GM19023 (cell line): ENCODE measurements around the gene STX7.
A peak's percentile ranks its signal among the peaks of the same experiment; 100 is the strongest.

Experiments used
- ATAC-seq: cut with Tn5 transposase; IDR thresholded peaks from one replicate; pipeline ENCODE4 v1.9.1; 2021; ENCODE audit warnings: mild to moderate bottlenecking, moderate library complexity; ENCODE audit not compliant: unreplicated experiment

The STX7 gene

DNA sequence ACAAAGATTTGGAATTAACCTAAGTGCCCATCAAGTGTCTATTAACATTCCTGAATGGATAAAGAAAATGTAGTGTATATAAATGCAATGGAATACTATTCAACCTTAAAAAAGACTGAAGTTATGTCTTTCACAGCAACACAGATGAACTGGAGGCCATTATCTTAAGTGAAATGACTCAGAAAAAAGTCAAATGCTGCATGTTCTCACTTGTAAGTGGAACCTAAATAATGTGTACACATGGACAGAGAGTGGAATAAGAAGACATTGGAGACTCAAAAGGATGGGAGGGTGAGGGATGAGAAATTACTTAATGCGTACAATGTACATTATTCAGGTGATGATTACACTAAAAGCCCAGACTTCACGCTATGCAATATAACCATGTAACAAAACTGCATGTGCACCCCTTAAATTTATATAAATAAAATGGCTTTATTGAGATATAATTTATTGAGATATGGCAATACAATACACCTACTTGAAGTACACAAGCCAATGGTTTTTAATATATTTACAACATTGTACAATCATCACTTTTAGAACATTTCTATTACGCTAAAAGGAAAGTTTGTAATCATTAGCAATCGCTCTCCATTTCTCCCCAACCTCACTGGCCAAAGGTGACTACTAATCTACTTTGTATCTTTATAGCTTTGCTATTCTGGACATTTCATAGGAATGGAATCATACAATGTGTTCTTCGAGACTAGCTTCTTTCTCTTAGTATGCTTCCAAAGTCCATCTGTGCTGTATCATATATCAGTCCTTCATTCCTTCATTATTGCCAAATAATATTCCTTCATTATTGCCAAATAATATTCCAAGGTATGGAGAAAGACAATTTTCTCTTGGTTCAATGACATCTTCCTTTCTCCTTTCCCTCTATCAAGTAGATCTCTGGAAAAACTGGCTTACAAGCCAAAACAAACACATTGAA is 5.8 kb downstream of the STX7 start:
- ATAC-seq = no peak

DNA sequence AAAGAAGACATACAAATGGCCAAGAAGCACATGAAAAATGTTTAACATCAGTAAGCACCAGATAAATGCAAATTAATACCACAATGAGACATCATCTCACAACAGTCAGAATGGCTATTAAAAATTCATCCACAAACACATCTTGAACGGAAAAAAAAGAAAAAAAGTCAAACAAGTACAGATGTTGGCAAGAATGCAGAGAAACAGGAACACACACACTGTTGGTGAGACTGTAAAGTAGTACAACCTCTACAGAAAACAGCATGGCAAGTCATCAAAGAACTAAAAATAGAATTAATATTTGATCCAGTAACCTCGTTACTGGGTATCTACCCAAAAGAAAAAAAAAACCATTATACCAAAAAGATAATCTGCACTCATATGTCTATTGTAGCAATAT is 6.5 kb downstream of the STX7 start:
- ATAC-seq = no peak

DNA sequence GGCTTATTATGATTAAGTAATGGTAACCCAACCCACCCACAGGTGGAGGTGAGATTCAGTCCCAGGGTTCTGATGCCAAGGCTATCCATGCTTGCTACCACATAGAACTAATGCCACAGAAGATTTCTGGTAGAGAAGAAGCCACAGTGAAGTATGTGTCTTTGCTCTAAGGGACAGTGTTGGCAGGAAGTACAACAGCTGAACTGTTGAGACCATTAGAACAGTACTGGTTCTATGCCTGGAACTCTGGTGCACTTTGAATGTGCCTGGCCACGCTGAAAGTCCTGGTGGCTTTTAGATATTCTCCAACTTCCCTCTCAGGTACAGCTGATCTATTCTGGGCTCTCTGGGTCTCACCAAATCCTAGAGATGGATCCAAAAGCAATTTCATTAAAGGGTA is 7.8 kb downstream of the STX7 start:
- ATAC-seq = no peak

DNA sequence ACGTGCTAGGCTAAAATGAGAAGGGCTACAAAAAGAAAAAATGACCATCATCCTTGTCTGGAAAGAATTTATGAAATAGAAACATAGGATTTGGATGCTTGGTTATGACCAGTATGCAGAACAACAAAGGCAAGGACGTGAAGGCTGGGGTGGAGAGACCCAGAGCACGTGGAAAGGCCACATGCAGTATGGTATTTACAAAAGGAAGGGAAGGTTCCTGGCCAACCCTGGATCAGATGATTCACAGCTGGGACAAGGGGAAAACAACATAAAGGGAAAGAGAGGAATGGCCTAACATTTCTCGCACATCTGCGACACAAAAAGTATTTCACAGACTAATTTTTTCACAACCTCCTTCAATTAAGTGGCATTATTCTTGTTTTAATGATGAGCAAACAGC is 8.2 kb downstream of the STX7 start:
- ATAC-seq = no peak

DNA sequence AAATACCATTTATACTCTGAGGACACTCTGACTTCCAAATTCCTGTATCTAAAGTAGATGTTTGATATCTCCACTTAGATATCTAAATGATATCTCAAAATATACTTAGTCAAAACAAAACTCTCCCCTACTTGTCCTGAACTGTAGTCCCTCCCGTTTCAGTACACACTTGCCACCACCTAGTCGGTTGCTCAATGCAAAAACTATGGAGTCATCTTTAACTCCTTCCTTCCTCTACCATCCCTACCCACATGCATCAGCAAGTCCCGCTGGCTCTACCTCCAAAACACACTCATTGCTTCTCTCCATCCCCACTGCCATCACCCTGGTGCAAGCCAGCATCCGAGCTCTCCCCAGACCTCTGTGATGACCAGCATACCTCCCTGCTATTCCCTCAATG is 13.2 kb downstream of the STX7 start:
- no peak for ATAC-seq

DNA sequence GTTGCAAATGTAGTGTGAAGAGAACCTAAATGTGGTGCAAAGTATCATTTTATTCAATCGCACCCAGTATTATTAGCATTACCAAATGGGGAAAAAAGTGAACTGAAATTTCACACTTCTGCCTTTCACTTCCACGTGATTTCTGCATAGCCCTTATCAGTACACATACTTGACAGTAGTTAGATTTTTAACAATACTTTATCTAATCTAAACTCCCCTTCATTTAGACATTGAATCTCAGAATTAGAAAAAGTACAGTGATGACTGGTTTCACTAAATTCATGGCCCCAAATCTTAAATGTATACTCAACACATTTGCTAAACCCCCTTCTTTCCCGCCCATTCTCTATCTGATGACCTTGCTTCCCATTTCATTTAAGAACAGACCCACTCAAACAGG is 14.3 kb downstream of the STX7 start:
- peak; percentile 53 for ATAC-seq

DNA sequence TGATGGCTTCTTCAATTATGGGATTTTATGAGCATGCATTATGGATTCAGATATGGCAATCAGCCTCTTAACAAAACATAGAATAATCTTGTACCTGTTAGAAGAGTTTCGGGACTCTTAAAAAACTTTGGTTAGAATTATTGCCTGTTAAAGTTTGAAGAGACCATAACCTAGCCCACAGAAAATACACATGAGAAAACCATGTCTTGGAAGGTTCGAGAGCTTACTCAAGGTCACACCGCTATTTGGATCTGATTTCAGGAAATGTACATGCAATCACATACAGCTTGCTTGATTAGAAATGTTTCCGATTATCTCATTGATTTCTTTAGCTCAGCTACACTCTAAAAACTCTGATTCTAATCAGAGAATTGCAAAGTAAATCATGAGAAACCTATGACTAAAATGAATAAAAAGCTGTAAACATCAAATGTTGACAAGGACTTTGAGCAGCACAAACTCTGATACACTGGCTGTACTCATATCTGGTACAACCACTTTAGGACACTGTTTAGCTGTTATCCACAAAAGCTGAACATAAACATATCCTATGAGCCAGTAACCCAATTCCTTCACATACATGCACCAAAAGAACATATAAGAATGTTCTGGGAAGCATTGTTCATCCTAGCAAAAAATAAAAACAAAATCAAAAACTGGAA is 16.3 kb downstream of the STX7 start:
- no peak for ATAC-seq

DNA sequence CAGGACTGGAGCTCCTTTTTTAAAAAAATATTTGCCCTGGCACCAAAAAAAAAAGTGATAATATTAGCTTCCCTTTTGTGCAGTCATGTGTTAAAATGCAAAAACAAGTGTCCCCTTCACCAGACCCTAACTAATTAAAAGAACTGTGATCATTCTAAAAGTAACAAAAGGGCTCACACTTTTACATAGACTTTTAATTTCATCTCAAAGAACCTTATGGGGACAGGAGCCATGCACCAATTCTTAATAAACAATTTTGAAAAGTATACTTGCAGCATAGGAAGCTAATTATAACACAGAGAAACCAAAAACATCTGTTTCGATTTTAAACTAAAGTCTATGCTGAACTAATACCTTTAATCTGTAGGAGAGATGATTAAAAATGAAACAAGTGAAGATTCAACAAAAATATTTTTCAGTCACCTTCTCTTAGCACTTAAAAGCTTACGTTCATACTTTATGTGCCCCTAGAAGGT is 17.3 kb downstream of the STX7 start:
- peak; percentile 49 for ATAC-seq

DNA sequence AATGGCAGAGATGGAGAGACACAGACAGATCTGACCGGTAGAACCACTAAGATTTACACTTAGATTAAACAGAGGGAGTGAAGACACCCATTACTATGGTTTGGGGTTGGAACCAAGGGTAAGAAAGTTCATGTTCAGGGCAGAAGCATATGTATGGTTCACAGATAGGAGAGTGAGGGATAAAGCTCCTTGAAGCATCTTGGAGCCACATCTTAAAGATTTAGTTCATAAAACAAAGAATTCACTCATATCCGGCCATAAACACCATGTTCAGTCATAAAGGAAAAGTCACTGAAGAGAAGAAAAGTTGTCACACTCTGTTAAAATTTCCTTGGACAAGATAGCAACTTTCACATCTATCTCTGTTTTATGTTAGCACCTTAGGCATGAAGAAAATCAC is 18.0 kb downstream of the STX7 start:
- ATAC-seq = no peak

DNA sequence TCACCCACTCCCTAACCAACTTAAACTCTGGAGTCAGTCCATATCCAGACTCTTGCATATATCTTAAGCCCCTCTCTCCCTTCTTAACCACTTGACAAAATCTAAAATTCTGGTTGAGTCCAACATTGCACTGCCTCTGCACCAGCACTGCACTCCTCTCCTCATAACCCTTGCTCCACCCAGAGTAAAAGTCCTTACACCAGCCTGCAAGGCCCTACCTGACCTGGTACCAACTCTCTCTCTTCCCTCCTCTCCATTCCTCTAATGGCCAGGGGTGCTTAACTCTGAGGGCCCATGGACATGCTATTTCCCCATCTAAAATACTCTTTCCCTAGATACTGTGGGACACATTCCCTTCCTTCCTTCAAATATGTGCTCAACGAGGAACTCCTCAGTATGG is 21.0 kb downstream of the STX7 start:
- ATAC-seq = no peak

DNA sequence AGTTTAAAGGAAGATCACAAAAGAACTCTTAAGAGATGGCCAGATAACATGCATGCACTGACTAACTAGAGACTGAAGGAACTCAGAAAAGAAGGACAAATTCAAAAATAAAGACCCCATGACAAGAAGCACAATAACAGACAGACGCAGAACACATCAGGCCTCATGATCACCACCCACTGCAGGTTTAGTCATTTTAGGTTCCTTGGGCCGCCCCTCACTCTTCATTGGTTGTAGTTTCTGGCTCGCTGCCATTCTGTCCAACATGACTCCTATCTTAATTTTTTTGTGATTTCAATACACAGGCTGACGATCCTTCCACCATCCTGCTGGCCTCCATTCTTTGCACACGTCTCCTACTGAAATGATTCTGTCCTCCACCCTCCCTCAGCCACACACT is 21.6 kb downstream of the STX7 start:
- ATAC-seq = no peak

DNA sequence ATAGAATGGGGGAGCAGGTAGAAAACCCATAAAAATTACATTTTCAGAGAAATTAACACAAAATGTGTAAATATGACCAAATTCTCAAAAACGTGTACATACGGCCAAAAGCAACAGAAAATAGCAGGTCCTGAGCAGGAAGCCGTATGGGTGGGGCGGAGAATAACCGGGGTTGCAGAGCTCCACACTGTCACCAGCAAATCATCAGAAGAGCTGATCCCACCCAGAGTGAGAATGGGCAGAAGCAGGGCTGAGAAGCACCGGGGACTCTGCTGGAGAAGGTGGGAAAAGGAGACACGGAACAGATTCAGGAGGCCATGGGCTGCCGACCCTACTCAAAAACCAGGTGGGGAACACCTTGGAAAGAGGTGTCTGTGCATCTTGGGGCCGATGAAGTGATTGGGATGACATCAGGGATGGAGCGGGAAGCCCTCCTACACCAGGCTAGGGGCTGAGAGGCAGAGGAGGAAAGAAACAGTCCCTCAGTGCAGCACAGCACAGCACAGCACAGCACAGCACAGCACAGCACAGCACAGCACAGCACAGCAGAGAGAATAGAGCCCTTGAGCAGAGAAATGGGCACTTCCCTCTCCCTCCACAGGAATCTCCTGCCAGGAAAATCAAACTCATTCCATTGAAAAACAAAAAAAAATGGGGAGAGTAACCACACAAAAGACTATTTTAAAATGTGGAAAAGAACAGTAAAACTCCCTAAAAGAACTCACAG is 22.3 kb downstream of the STX7 start:
- ATAC-seq = peak; percentile 71

DNA sequence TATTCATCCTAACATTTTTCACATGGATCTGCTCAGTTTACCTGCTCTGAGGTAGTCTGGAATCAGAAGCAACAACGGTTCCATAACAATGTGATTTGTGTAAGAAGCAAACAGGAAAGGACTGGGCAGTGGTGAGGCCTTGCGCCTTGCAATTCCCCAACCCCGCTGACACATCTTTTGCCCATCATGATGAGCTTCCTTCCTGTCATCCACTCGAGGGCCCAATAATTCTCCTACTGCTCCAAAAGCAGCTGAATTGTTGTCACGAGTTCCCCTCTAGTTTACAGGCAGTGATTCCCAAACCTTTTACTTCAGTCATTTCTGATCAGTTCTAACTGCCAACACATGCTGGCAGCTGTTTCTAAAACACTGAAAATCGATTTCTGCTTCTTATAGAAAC is 22.9 kb downstream of the STX7 start:
- ATAC-seq = peak; percentile 60

DNA sequence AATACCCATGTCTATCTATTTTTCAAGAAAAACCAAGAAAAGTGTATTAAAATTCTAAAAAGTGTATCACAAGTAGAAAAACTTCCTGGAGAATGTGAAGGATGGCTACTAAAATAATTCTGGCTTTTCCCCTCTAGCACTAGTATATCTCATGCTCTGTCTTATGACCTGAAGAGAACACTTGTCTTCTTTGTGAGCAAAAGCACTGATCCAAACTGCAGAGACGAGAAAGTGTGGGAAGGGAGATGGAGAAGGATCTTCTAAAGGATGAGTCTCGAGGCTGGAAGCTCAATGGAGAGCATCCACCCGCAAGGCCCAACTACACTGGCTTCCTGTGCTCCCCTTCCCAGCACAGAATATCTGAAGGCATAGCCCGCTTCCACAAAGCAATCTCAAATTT is 23.5 kb downstream of the STX7 start:
- no peak for ATAC-seq

DNA sequence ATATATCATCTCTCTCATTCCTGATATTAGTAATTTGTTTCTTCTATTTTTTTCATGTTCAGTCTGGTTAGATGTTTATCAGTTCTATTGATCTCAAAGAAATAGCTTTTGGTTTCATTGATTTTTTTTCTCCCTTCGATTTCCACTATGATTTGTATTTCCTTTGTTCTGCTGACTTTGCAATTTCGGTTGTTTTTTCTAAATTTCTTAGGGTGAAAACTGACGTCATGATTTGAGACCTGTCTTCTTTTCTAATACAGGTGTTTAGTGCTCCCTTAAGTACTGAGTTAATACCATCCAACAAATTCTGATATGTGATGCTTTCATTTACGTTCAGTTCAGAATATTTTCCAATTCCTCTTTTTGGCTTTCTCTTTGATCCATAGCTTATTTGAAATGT is 25.2 kb downstream of the STX7 start:
- ATAC-seq = no peak

DNA sequence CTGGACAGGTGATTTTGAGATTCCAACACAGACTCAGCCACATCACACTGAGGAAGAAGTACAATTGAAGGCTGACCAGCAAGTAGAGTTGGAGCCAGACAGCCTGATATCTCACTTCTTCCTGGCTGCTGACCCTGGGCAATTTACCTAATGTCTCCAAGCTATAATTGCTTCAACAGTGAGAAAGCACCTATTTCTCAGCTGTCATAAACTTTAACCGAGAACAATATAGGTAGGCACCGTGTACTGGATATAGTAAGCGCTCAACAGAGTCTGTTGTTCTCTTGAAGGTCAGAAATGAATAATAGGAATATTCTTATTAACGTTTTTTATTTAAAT is 28.3 kb downstream of the STX7 start:
- peak; percentile 17 for ATAC-seq

DNA sequence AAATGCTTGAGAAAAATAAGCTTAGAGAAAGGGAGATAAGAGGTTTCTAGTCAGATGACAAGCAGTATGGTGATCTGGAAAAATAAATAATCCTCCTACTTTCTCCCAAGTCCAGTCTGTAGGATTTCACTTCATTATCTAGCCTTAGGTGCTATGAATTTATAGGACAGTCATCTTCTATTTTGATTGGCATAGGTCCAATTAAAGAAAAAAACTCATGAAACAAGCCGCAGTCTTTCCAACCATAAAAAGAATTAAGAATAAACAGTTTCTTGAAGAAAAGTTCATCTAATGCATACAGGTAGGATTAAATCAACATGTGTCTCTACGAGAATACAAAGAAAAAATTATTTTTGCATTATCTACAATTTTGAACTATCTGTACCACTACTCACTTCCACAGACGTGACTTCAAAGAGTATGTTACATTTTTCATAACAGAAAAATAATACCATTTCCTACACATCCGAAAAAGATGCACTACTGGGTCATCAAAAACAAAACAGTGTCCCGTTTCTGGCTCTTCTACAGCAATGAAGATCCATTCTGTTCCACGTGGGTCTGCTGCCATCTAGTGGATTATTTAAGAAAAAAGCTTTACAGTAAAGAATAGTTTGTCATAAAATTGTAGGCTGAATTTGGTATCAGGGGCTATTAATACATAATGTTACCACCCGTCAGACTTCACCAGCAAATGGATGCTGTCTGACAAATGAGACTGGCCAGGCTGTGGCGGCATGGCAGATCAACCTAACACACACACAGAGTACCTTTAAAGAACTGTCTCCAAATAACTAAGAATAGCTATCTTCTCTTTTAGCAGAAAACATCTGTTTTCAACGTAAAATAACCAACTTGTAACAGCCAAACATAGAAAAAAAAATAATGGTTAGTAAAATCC is 28.9 kb downstream of the STX7 start:
- ATAC-seq = peak; percentile 70

DNA sequence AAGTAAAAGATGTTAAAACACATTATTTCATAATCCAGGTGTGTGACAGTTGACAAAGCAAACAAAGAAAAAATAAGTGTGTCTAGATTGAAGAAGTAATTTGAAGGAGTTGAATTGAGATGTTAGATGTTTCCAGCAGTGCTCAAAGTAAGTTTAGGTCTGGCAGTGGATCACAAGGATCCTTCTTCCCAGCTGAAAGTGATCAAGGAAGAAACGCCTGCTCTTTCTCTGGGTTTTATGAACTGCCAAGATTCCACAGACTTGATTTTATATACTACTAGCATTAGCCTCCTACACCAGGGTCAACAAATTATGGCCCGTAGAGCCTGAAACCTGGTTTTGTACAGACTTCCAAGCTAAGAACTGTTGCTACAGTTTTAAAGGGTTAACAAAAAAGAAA is 30.3 kb downstream of the STX7 start:
- no peak for ATAC-seq

DNA sequence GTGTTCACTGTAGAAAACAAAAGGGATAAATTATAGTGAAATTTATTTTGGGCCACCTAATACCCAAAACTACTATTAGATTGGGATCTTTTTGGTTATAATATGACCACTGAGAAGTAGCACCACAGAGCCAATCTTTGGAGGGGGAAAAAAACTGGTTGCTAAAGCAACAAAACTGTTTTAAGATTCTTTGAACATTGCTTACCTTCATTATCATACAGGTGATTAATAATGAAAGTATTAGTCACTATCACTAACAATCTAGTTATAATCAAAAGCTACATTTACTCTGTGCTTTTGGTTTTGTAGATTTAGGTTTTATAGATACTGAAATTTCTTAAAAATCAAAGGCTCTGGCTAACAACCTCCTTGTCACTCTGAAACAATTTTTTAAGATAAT is 31.7 kb downstream of the STX7 start:
- no peak for ATAC-seq

DNA sequence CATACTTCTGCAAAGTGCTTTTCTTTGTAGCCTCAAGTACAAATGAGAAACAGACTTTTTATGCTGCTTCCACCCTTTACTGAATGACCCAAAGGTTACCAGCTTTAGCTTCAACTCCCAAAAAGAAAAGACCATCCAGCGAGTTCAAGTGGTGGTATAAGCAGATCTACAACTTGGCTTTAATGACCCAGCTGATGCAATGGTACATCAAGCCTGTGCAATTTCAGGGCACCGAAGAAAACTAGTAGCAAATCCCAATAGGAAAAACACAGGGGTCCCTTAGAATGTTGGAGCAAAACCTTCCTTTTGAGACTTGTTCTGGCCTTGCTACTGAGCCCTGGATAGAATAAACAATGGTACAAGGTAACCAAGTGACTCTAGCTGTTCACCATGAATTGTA is 33.8 kb downstream of the STX7 start:
- ATAC-seq = no peak

DNA sequence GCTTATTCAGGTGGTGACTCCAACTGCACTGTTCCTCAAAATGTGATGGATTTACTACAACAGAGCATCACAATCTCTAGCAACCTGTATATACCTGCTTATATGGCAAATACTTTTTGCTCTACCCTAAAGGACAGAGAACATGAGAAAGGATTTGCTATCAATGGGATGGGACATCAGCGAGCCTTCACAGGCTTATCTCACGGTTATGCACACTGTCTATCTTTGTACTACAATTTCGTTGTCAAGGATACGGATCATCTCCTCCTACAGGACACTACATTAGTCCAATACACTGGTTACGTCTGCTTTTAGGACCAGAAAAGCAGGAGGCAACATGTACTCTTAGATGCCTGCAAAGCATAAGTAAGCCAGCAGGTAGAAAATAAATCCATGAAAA is 34.2 kb downstream of the STX7 start:
- ATAC-seq = no peak
